IPS DF 6.9 (cell line): Measurements from ENCODE around the gene ROS1.
"Not testable (repeated sequence)": the region's sequence is repeated elsewhere in the genome, so short reads cannot be mapped to it uniquely, and the experiment has no call there.

Source experiments
- DNase-seq: peaks from one replicate; pipeline ENCODE4 v3.0.0-alpha.2; 2013; ENCODE audit warnings: low read depth, low spot score
- H3K27ac ChIP-seq: one replicate; pipeline ENCODE4 v1.5.1; 2013; ENCODE audit warnings: low read length, control low read depth
- H3K27me3 ChIP-seq: 2 replicates; pipeline ENCODE4 v1.6.1; 2013; ENCODE audit warnings: mild to moderate bottlenecking, low read length; ENCODE audit not compliant: control insufficient read depth, insufficient read depth
- H3K36me3 ChIP-seq: 2 replicates; pipeline ENCODE4 v1.6.1; 2013; ENCODE audit warnings: low read length; ENCODE audit not compliant: control insufficient read depth, insufficient read depth
- H3K4me1 ChIP-seq: 2 replicates; pipeline ENCODE4 v1.6.1; 2013; ENCODE audit warnings: low read length; ENCODE audit not compliant: control insufficient read depth, insufficient read depth
- H3K4me3 ChIP-seq: 2 replicates; pipeline ENCODE4 v1.5.1; 2013; ENCODE audit warnings: mild to moderate bottlenecking, low read length
- H3K9me3 ChIP-seq: 2 replicates; pipeline ENCODE4 v1.6.1; 2013; ENCODE audit warnings: low read length, inconsistent platforms; ENCODE audit not compliant: control insufficient read depth, insufficient read depth
- WGBS: extraction: QIAGEN DNeasy Blood & Tissue Kit; methylation state at CpG from one replicate; pipeline ENCODE4 v1.1.7; 2013; ENCODE audit warnings: mixed read lengths, missing lambda C conversion rate; ENCODE audit not compliant: insufficient read length, insufficient coverage; 5-methylcytosine and 5-hydroxymethylcytosine counted together

Gene ROS1

GRCh38 chr6:117425431-117426153, at the start of gene ROS1:
Gene ROS1 (minus strand): TSS chr6:117425942. CDS start chr6:117425656, 286 bp downstream.
- Histone ChIP-seq H3K4me1 (no peaks in the 10 kb centered on the region), H3K27ac (no peak within 1 kb of the TSS), H3K9me3 (no peaks in the 10 kb centered on the region), H3K36me3 (no peaks in the 10 kb centered on the region), H3K4me3 (no peak within 1 kb of the TSS), H3K27me3 (no peaks in the 10 kb centered on the region)
- no CpG with 5 or more reads among the region's 6 CpGs for WGBS
- no peak for DNase-seq

GRCh38 chr6:117473401-117473800, 47.7 kb upstream of the ROS1 start:
- Histone ChIP-seq H3K36me3 (no peaks in the 10 kb centered on the region), H3K9me3 (no peaks in the 10 kb centered on the region), H3K27ac (no peak overlapping the region), H3K4me1 (no peaks in the 10 kb centered on the region), H3K4me3 (no peak overlapping the region), H3K27me3 (no peaks in the 10 kb centered on the region)
- DNase-seq: no peak
- WGBS: no CpG with 5 or more reads among the region's 1 CpG

GRCh38 chr6:117472667-117473066, 46.9 kb upstream of the ROS1 start:
- Histone ChIP-seq H3K27ac (no peak overlapping the region), H3K27me3 (no peaks in the 10 kb centered on the region), H3K9me3 (no peaks in the 10 kb centered on the region), H3K4me1 (no peaks in the 10 kb centered on the region), H3K4me3 (no peak overlapping the region), H3K36me3 (no peaks in the 10 kb centered on the region)
- WGBS: 100% methylated on average over 1 of the region's 3 CpGs
- DNase-seq: no peak

GRCh38 chr6:117469791-117470190, 44.0 kb upstream of the ROS1 start:
- WGBS: no CpG with 5 or more reads among the region's 3 CpGs
- Histone ChIP-seq H3K36me3 (no peaks in the 10 kb centered on the region), H3K4me1 (no peaks in the 10 kb centered on the region), H3K9me3 (no peaks in the 10 kb centered on the region), H3K27ac (no peak overlapping the region), H3K4me3 (no peak overlapping the region), H3K27me3 (no peaks in the 10 kb centered on the region)
- no peak for DNase-seq

GRCh38 chr6:117469356-117469755, 43.6 kb upstream of the ROS1 start:
- no peaks in the 10 kb centered on the region for H3K4me1 ChIP-seq
- no peaks in the 10 kb centered on the region for H3K9me3 ChIP-seq
- H3K27ac ChIP-seq: no peak overlapping the region
- no peaks in the 10 kb centered on the region for H3K36me3 ChIP-seq
- no peak overlapping the region for H3K4me3 ChIP-seq
- no peak for DNase-seq
- no peaks in the 10 kb centered on the region for H3K27me3 ChIP-seq
- WGBS: no CpG with 5 or more reads among the region's 4 CpGs

- H3K4me3 ChIP-seq, H3K27me3 ChIP-seq, DNase-seq, H3K36me3 ChIP-seq, H3K9me3 ChIP-seq, H3K4me1 ChIP-seq, H3K27ac ChIP-seq: not testable (repeated sequence)
- WGBS: no CpG with 5 or more reads among the region's 4 CpGs
These were observed 42.8 kb upstream of the ROS1 start for GRCh38 chr6:117468527-117468926.

GRCh38 chr6:117467876-117468275, 42.1 kb upstream of the ROS1 start:
- Histone ChIP-seq H3K36me3 (no peaks in the 10 kb centered on the region), H3K27me3 (no peaks in the 10 kb centered on the region), H3K4me3 (no peak overlapping the region), H3K9me3 (no peaks in the 10 kb centered on the region), H3K4me1 (no peaks in the 10 kb centered on the region), H3K27ac (no peak overlapping the region)
- DNase-seq: no peak
- no CpG with 5 or more reads among the region's 4 CpGs for WGBS

- WGBS: no CpG with 5 or more reads among the region's 1 CpG
- no peaks in the 10 kb centered on the region for H3K36me3 ChIP-seq
- no peak for DNase-seq
- no peaks in the 10 kb centered on the region for H3K4me1 ChIP-seq
- no peak overlapping the region for H3K4me3 ChIP-seq
- H3K27ac ChIP-seq: no peak overlapping the region
- no peaks in the 10 kb centered on the region for H3K9me3 ChIP-seq
- H3K27me3 ChIP-seq: no peaks in the 10 kb centered on the region
These were observed 39.9 kb upstream of the ROS1 start for GRCh38 chr6:117465691-117466090.

GRCh38 chr6:117464700-117465099, 39.0 kb upstream of the ROS1 start:
- H3K27ac ChIP-seq: no peak overlapping the region
- H3K4me1 ChIP-seq: no peaks in the 10 kb centered on the region
- H3K9me3 ChIP-seq: no peaks in the 10 kb centered on the region
- no peaks in the 10 kb centered on the region for H3K36me3 ChIP-seq
- no CpG with 5 or more reads among the region's 2 CpGs for WGBS
- DNase-seq: no peak
- H3K4me3 ChIP-seq: no peak overlapping the region
- H3K27me3 ChIP-seq: no peaks in the 10 kb centered on the region

GRCh38 chr6:117463762-117464665, 38.3 kb upstream of the ROS1 start:
- no peaks in the 10 kb centered on the region for H3K9me3 ChIP-seq
- no peaks in the 10 kb centered on the region for H3K36me3 ChIP-seq
- no peak overlapping the region for H3K4me3 ChIP-seq
- WGBS: no CpG with 5 or more reads among the region's 4 CpGs
- H3K27ac ChIP-seq: no peak overlapping the region
- no peaks in the 10 kb centered on the region for H3K4me1 ChIP-seq
- no peaks in the 10 kb centered on the region for H3K27me3 ChIP-seq
- no peak for DNase-seq
